HG03060 (cell line): ENCODE results near the gene HSD17B11.
"Not testable (repeated sequence)": the region's sequence is repeated elsewhere in the genome, so short reads cannot be mapped to it uniquely, and the experiment has no call there.

Experiments used
- ATAC-seq: cut with Tn5 transposase; IDR thresholded peaks from one replicate; pipeline ENCODE4 v1.9.1; 2021; ENCODE audit warnings: low read depth, moderate number of reproducible peaks; ENCODE audit not compliant: unreplicated experiment

The HSD17B11 gene

DNA sequence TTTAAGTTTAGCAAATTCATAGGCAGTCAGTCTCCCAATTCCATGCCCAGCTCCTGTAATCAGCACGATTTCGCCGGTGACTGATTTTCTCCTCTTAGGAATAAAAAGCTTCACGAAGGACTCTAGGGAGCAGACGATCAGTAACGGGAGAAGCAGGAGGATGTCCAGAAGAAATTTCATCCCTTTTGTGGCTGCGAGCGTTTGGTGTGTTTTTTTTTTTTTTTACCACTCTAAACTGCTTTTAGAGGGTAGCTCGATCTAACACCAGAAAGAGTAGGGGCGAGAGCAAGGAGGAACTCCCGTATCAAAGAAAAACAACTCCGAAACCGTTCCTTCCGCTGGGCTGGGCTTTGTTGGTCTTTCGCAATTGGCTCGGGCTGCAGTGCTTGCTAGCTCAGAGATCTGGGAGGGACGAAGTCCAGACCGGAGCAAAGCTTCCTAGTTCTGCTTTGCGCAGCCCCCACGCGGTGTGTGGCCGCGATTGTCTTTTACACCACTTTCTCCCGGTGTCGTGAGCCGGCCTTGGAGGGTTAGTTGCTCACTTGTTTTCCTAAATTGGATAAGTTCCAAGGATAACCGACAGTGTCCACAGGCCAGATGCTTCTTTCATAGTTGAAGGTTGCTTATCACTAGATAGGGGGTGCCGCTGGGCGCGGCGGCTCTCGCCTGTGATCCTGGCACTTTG lies at the start of gene HSD17B11:
TSS of gene HSD17B11 (minus strand) at position 298 of the 685 bp plus-strand sequence. CDS start at position 180, 118 bp downstream.
- ATAC-seq = peak; percentile 100

DNA sequence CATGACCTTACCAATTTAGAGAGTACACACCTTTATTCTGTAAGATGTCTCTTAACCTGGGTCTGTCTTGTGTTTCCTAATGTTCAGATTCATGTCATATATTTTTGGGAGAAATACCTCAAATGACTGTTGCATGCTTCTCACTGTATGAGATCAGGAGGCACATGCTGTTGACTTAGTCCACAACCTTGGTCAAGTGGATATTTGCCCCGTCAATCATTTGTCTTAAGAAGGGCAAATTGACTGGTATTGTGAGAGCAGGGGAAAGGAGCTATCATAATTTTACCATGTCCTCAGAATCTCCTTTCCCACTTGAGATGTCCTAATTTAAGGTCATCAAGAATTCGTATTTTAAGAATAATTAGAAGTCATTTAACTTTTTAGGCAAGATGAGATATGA lies 42.4 kb upstream of the HSD17B11 start:
- no peak for ATAC-seq

DNA sequence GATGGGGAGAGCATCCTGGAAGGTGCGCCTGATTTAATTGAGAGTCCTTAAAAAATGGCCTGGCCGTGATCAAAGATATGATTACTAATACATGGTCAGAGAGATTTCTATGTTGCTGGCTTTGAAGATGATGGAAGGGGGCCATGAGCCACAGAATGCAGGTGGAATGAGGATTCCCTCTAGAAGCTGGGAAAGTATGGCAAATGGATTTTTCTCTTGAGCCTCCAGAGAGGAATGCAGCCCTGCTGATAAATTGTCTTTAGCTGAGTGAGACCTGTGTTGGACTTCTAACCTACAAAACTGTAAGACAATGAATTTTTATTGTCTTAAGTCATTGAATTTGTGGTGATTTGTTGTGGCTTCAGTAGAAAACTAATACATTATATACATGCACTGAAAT lies 39.0 kb upstream of the HSD17B11 start:
- ATAC-seq = no peak

DNA sequence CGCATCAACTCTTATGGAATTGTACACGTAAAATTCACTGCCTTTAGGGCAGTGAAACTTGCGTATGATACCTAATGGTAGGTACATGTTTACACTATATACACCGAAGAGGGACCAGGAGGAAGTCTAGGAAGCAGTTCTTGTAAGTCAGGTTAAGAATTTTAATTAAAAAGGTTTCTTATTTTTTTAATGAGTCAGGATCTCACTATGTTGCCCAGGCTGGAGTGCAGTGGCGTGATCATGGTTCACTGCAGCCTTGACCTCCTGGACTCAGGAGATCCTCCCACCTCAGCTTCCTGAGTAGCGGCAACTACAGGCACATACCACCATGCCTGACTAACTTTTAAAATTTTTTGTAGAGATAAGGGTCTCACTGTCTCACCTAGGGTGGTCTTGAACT lies 38.0 kb upstream of the HSD17B11 start:
- no peak for ATAC-seq

DNA sequence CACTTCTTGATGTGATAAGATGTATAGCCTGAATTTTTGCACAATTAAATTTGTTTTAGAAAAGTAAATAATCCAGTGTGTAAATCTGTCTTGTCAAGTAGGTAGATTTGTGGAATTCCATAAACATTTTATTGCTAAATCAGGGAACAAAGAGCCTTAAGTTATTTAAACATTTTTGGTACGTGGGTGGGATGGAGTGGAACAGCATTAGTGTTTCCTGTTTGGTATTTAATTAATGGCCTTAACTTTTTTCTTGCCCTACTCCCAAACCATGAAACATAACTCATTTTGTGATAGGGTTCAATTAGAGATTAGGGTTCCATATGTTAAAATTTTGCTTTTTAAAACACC lies 36.5 kb upstream of the HSD17B11 start:
- no peak for ATAC-seq

DNA sequence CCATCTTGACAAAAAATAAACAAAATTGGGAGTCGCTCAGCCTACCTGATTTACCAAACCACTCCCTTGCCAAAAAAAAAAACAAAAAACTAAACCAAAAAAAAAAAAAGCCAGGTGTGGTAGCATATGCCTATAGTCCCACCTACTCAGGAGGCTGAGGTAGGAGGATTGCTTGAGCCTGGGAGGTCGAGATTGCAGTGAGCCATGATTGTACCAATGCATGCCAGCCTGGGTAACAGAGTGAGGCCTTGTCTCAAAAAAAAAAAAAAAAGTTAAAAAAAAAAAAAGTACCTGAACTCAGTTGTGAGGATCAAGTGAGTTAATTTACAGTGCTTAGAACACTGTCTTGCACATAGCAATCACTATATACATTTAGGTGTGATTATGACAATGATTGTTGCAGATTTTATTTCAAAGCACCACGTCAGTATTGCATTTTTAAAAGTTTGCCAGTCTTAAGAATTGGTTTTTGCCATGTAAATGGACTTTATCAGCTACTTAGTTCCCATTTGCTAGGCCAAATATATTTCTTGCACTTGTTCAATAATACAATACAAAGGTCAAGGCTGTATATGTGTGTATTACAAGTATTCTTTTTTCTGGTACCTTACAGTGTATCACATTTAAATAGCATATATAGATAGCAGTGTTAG lies 36.0 kb upstream of the HSD17B11 start:
- ATAC-seq = no peak

DNA sequence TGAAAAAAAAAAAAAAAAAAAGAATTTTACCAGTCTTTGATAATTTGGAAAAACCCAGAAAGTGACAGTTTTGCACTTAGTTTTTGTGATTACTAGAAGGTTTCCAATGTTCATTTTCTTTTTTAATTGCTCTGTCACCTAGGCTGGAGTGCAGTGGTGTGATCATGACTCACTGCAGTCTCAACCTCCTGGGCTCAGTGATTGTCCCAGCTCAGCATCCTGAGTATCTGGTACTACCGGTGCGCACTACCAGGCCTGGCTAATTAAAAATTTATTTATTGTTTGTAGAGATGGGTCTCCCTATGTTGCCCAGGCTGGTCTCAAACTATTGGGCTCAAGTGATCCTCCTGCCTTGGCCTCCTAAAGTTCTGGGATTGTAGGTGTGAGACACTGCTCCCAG lies 34.7 kb upstream of the HSD17B11 start:
- ATAC-seq = no peak

DNA sequence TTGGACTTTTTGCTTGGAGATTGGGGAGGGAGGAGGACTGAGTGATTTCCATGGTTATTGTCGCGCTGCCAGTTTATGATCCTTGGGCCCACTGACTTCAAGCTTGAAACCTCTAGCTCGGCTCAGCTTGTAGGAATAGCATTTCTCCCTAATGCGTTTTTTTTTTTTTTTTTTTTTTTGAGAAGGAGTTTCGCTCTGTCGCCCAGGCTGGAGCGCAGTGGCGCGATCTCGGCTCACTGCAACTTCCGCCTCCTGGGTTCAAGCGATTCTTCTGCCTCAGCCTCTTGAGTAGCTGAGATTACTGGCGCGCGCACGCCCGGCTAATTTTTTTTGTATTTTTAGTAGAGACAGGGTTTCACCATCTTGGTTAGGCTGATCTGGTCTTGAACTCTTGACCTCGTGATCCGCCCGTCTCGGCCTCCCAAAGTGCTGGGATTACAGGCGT lies 33.1 kb upstream of the HSD17B11 start:
- ATAC-seq = not testable (repeated sequence)

DNA sequence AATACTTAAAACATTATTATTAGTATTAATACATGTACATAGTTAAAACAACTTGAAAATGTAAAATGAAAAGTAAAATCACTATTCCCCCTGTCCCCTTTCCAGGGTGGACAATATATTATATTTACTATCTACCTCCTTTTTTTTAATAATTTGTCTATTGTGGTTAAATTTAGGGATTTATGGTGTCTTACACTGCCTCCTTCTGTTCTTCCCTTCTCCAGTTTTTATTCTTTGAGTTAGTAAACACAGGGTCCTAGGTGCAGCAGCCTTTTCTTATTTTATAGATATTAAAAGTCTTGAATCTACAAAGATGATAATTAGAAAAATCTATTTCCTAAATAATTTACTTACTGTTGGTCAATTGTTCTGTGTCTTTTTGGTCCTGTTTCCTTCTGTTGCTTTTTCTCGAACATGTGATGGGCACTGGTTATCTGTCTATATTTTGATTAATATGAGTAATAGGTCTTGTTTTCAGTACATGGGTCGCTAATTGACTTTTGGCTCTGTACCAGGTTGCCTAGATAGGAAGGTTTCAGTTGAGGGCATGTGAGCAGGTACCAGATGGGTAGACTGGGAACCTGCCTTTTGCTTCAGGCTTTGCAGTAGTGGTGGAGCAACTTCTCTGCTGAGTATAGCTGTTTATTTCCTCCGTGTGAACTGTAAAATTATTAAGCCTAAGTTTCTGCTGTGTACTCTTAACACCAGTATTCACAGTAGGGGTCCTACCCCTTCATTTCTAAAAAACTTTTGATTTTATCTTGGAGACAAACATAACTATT lies 32.5 kb upstream of the HSD17B11 start:
- ATAC-seq = no peak

DNA sequence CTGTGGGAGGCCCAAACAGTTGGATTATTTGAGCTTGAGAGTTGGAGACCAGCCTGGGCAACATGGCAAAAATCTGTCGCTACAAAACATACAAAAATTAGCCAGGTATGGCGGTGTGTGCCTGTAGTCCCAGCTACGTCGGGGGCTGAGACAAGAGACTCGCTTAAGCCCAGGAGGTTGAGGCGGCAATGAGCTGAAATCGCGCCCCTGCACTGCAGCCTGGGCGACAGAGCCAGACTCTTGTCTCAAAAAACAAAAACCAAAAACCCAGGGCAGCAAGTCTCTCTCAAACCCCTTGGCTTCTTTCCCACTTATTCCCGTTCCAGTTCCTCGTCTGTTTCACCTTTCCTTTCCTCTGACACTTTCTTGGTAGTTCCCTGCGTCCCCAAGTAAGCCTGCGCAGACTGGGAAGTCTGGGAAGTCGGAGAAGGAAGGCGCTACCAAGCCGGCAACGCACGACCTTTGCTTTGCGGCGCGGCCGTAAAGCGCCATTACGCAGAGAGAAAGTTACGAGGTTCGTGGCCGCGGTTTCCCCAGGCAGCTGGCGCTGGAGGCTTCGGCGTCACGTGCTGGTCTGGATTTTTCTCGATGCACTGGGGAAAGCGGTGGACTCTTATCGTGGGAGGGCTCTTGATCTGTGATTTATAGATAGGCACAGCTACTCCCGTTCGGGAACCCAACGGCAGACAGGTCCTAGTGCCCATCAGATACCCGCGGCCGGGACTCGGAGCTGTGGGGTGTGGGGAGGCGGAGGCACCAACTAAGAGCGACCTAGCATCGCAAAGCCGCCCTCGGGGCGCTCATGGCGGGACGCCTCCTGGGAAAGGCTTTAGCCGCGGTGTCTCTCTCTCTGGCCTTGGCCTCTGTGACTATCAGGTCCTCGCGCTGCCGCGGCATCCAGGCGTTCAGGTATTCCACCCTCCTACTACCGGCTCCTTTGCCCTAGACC lies 31.4 kb upstream of the HSD17B11 start, which contains the start of gene NUDT9:
TSS of gene NUDT9 (plus strand) at position 470 of the 949 bp plus-strand sequence. CDS start at position 803, 333 bp downstream.
- ATAC-seq = peak; percentile 51

DNA sequence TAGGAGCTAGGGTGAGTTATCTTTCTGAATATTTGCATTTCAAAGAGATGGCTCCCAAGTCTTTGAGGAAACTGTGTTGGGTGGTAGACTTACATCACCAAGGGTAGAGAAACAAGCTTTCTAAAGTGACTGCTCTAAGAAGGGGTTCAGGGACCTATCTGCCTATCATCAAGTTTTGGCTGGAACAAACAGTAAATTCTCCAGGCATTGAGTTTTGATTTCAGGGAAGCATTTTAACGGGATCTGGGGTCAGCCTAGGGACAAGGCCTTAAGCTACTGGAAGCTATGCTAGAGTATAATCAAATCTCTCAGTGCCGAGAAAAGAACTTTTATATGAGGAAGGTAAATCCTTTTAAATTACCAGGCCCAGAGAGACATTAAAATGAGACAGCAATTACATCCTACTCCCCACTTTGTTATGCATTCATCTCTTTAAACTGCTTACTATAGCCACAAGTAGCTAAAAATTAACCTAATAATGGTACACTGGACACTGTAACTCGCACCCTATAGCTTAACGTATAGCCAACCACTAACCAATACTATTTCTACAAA lies 29.4 kb upstream of the HSD17B11 start:
- no peak for ATAC-seq

DNA sequence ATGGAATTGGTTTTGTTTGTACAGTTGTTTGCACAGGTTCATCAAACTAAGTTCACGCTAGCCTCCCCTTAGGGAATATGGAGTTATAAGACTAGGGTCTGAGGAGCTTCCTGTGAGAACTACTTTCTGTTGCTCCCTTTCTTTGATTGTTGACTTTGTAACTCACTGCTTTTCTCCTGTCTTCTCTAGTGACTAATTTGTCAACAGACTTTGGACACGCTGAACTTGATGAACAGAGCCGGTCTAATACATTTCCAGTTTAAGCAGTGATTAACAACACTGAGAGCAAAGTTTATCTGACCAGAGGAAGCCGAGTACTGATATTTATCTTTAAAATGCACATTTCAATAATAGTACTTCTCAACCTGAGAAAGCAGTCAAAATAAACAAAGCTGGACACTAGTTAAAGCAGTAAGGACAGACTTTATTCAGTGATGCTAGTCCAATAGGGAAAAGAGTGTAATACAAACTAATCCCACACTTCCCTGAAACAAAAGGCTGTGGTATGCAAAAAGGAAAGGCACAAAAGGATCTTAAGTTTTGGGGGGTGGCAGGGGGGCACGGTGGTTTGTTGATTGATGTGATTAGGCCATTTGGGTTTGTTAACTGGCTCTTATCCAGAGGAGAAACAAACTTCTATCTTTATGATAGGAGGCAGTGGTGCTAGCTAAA lies 28.7 kb upstream of the HSD17B11 start:
- ATAC-seq = no peak

DNA sequence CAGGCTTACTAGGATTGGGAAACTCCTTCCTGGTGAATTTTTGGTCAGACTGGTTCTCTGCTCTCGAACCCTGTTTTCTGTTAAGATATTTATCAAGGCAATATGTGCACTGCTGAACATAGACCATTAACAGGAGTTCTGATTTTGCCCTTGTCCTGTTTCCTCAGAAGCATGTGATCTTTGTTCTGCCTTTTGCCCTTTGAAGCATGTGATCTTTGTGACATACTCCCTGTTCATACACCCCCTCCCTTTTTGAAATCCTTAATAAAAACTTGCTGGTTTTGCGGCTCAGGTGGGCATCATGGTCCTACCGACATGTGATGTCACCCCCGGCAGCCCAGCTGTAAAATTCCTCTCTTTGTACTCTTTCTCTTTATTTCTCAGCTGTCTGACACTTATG lies 27.4 kb upstream of the HSD17B11 start:
- not testable (repeated sequence) for ATAC-seq

- no peak for ATAC-seq
These were observed 26.0 kb upstream of the HSD17B11 start for GRCh38 chr4:87416965-87417364.

GRCh38 chr4:87414816-87415215 lies 23.8 kb upstream of the HSD17B11 start:
- ATAC-seq = no peak

GRCh38 chr4:87410679-87411078 lies 19.7 kb upstream of the HSD17B11 start:
- no peak for ATAC-seq

DNA sequence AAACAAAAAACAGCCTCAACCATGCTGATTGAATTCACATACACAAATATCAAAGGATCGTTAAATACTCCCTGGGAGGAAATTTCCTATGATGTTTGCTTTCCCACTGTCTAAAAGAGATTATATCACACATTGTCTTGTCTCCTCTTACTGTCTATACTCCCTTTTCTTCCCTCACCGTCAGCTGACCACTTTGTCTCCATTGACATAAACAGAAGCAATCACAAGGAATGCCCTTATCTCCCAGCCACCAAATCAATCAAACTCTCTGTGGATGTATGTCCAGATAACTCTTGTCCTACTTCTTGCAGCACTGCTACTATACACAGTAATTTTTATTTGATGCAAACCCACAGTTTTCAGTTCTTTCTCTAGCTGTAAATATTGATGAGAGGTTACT lies 19.2 kb upstream of the HSD17B11 start:
- no peak for ATAC-seq

DNA sequence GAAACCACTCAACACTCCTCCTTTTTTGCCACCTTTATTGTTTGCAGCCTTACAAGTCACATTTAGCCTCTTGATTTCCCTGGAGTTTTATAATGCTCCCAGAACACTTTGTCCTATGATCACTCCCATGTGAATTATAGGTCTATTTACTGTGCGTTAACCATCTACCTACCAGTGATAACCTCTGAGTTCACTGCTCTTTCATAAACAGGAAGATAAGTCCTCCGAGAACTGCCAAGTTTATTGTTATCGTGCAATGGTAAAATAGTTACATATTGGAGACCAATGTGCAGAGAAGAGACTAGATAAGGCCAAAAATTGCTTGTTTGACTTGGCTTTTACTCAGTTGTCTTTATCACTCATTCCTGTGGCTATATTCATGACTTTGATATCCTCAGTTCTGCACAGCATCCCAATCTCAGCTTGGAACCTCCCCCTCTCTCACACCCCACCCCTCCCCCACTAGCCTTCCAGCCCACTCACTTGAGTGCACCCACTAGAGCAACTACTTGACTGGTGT lies 18.5 kb upstream of the HSD17B11 start:
- no peak for ATAC-seq

DNA sequence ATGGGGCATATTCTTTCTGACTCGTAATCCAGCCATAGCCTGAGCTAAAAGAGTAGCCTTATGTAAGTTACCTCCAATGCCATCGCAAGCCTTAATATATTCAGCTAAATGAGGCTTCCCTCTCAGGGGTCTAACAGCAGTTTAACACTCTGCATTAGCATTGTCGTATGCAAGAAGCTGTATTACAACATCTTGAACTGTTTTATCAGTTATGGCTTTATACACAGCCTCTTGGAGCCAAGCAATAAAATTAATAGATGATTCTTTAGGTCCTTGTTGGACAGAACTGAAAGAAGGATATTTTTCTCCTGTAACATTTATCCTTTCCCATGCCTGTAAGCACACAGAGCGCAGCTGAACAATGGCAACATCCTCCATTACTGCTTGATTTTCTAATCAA lies 15.9 kb upstream of the HSD17B11 start:
- ATAC-seq = not testable (repeated sequence)
